ENCODE measurements around the gene RPP38. TPM values are rescaled to one million over a fixed set of nuclear protein-coding genes. Genes with fewer than 3 reads are reported as not detected.

RPP38 gene
- total RNA-seq, 1 experiment from 2014 or later: 30.8 TPM

DNA sequence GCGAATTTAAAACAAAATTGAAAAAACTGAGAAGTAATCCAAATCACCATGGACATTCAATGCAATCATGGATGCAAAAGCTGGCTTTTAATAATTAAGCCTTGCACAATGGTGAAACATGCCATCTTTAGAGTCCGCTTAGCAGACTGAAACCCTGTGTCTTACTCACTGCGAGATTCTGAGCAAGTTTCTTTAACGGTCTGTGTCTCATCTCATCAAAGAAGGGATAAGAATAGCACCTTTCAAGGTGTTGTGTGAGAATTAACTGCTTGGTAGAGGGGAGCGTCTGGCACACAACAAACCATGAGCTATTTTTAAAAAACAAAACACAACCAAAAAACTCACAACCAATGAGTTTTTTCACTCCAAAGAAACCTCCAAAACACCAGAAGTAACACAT is 30.0 kb upstream of the RPP38 start:
- no peak overlapping the region for H3K4me3 Mint-ChIP-seq (ENCODE audit: unreplicated experiment)
- intact Hi-C loops (cut with micrococcal nuclease): no loop called here
- no peak for DNase-seq (ENCODE audit: unreplicated experiment)
- no peaks in the 10 kb centered on the region for H3K27me3 Mint-ChIP-seq (ENCODE audit: insufficient read depth, unreplicated experiment)
- TF ChIP-seq, protein P1, sequence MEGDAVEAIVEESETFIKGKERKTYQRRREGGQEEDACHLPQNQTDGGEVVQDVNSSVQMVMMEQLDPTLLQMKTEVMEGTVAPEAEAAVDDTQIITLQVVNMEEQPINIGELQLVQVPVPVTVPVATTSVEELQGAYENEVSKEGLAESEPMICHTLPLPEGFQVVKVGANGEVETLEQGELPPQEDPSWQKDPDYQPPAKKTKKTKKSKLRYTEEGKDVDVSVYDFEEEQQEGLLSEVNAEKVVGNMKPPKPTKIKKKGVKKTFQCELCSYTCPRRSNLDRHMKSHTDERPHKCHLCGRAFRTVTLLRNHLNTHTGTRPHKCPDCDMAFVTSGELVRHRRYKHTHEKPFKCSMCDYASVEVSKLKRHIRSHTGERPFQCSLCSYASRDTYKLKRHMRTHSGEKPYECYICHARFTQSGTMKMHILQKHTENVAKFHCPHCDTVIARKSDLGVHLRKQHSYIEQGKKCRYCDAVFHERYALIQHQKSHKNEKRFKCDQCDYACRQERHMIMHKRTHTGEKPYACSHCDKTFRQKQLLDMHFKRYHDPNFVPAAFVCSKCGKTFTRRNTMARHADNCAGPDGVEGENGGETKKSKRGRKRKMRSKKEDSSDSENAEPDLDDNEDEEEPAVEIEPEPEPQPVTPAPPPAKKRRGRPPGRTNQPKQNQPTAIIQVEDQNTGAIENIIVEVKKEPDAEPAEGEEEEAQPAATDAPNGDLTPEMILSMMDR (IDR thresholded peaks at IDR 0.05; ENCODE audit: unreplicated experiment): no peak
- BruUV-seq (replicated peaks): no TSS peak
- H3K9me3 Mint-ChIP-seq (ENCODE audit: unreplicated experiment): peaks cover 3% of the 10 kb centered on the region
- ChIA-PET CTCF (interaction anchor here (0.7 kb wide), 1 partner anchor 132 kb away, joined by 3 read pairs; no protein-coding TSS in a partner anchor), POLR2A (no interaction called here)
- H3K4me1 Mint-ChIP-seq (ENCODE audit: insufficient read depth, unreplicated experiment): no peaks in the 10 kb centered on the region
- H3K27ac Mint-ChIP-seq (ENCODE audit: low read depth, unreplicated experiment): no peak overlapping the region
- H3K36me3 Mint-ChIP-seq (ENCODE audit: insufficient read depth, unreplicated experiment): no peaks in the 10 kb centered on the region

DNA sequence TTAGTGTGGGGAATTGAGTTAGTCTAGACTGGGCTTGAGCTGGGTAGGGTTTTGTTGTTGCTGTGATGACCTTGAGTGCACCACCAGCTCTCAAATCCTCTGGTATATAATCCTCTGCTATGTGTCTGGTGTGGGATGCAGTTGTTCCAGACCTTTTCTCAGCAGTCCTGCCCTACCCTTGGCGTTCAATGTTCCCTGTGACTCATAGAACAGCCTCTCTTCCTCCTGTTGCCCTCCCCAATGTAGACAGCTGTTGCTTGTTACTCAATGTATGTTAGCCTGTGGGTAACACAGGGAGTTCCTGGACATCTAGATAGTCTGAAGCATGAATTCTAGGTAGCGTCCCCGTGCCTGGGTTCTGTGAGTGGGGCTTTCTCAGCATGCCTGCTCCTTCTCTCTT is 28.4 kb upstream of the RPP38 start:
- no peaks in the 10 kb centered on the region for H3K4me1 Mint-ChIP-seq (ENCODE audit: insufficient read depth, unreplicated experiment)
- TF ChIP-seq, protein P1 (IDR thresholded peaks at IDR 0.05; ENCODE audit: unreplicated experiment): no peak
- H3K36me3 Mint-ChIP-seq (ENCODE audit: insufficient read depth, unreplicated experiment): no peaks in the 10 kb centered on the region
- no TSS peak for BruUV-seq (replicated peaks)
- H3K9me3 Mint-ChIP-seq (ENCODE audit: unreplicated experiment): peaks cover 7% of the 10 kb centered on the region
- DNase-seq (ENCODE audit: unreplicated experiment): peak; percentile 75
- ChIA-PET POLR2A (interaction anchor here (1.6 kb wide), 1 partner anchor 15 kb away, joined by 4 read pairs; no protein-coding TSS in a partner anchor), CTCF (interaction anchor here (0.6 kb wide), 2 partner anchors 561 to 1904 kb away, joined by 3 read pairs; no protein-coding TSS in a partner anchor)
- intact Hi-C loops (cut with micrococcal nuclease): no loop called here
- no peak overlapping the region for H3K27ac Mint-ChIP-seq (ENCODE audit: low read depth, unreplicated experiment)
- no peaks in the 10 kb centered on the region for H3K27me3 Mint-ChIP-seq (ENCODE audit: insufficient read depth, unreplicated experiment)
- H3K4me3 Mint-ChIP-seq (ENCODE audit: unreplicated experiment): no peak overlapping the region

DNA sequence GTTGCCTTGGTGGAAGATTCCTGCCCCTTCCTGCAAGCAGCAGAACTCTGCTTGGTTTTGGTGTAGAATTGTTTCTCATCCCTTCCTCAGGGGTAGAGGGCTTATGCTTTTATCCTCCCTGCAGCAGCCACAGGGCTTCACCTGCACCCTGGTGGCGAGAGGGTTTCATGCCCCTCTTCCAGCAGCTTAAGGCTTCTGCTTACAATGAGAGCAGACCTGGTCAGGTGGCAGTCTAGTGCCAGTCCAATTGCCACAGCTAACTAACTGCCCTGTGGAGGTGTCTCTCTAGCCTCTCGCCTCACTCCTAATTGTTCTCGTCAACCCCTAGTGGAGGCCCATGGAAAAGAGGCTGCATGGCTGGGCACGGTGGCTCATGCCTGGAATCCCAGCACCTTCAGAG is 27.9 kb upstream of the RPP38 start:
- peaks cover 7% of the 10 kb centered on the region for H3K9me3 Mint-ChIP-seq (ENCODE audit: unreplicated experiment)
- ChIA-PET POLR2A (interaction anchor here (0.6 to 1.6 kb wide), 2 partner anchors 14 to 24 kb away, joined by 3 to 4 read pairs; no protein-coding TSS in a partner anchor), CTCF (interaction anchor here (0.6 kb wide), 1 partner anchor 561 kb away, joined by 3 read pairs; no protein-coding TSS in a partner anchor)
- TF ChIP-seq, protein P1 (IDR thresholded peaks at IDR 0.05; ENCODE audit: unreplicated experiment): no peak
- H3K4me3 Mint-ChIP-seq (ENCODE audit: unreplicated experiment): no peak overlapping the region
- H3K27ac Mint-ChIP-seq (ENCODE audit: low read depth, unreplicated experiment): no peak overlapping the region
- intact Hi-C loops (cut with micrococcal nuclease): no loop called here
- H3K4me1 Mint-ChIP-seq (ENCODE audit: insufficient read depth, unreplicated experiment): no peaks in the 10 kb centered on the region
- BruUV-seq (replicated peaks): no TSS peak
- no peaks in the 10 kb centered on the region for H3K27me3 Mint-ChIP-seq (ENCODE audit: insufficient read depth, unreplicated experiment)
- no peaks in the 10 kb centered on the region for H3K36me3 Mint-ChIP-seq (ENCODE audit: insufficient read depth, unreplicated experiment)
- DNase-seq (ENCODE audit: unreplicated experiment): no peak

- H3K4me1 Mint-ChIP-seq (ENCODE audit: insufficient read depth, unreplicated experiment): no peaks in the 10 kb centered on the region
- POLR2A ChIA-PET: interaction anchor here (0.9 to 1.6 kb wide), 2 partner anchors 10 to 11 kb away, joined by 3 to 5 read pairs; no protein-coding TSS in a partner anchor
- H3K4me3 Mint-ChIP-seq (ENCODE audit: unreplicated experiment): no peak overlapping the region
- intact Hi-C loops (cut with micrococcal nuclease): no loop called here
- no peaks in the 10 kb centered on the region for H3K36me3 Mint-ChIP-seq (ENCODE audit: insufficient read depth, unreplicated experiment)
- CTCF ChIA-PET: interaction anchor here (0.6 kb wide), 2 partner anchors 120 to 438 kb away, joined by 3 read pairs; no protein-coding TSS in a partner anchor
- no peak overlapping the region for H3K27ac Mint-ChIP-seq (ENCODE audit: low read depth, unreplicated experiment)
- no TSS peak for BruUV-seq (replicated peaks)
- no peaks in the 10 kb centered on the region for H3K27me3 Mint-ChIP-seq (ENCODE audit: insufficient read depth, unreplicated experiment)
- TF ChIP-seq, protein P1 (IDR thresholded peaks at IDR 0.05; ENCODE audit: unreplicated experiment): no peak
- H3K9me3 Mint-ChIP-seq (ENCODE audit: unreplicated experiment): peaks cover 7% of the 10 kb centered on the region
- DNase-seq (ENCODE audit: unreplicated experiment): no peak
Measured at GRCh38 chr10:15072358-15072757, 24.8 kb upstream of the RPP38 start.

Data from MCF 10A (cell line).